NCI-H1436 treated with DMSO at 0.1 percent for 48 hours (cell line): ENCODE measurements around the gene MXRA5.
"Not testable (repeated sequence)": the region's sequence is repeated elsewhere in the genome, so short reads cannot be mapped to it uniquely, and the experiment has no call there.

Source experiments
- DNase-seq: peaks from one replicate; lab custom pipeline; 2025; lab: John Stamatoyannopoulos, UW

Gene MXRA5

DNA sequence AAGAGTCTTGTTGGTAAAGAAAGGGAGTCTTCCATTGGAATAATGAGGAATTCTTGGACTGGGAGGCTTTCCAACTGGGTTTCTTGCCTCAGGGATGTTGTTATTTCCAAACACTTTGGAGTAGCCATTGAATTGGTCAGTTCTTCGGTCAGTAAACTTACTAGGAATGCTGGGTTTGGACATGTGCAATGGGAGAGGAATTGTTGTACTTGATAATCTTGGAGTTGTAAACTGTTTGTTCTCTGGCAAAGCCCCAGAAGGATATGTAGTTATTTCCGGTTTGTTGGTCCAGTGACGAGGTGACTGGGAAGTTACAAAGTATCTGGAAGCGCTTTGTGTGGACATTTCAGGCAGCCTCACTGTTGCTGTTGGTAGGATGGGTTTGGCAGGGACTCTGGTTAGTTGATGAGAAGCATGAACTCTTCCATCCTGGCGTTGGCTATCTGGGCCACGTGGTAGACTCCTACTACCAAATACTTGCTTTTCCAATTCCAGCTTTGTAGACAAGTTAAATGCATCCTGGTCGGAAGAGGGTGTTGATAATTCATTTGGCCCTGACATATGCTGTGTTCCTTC lies 25.9 kb downstream of the MXRA5 start:
- DNase-seq, result no peak

DNA sequence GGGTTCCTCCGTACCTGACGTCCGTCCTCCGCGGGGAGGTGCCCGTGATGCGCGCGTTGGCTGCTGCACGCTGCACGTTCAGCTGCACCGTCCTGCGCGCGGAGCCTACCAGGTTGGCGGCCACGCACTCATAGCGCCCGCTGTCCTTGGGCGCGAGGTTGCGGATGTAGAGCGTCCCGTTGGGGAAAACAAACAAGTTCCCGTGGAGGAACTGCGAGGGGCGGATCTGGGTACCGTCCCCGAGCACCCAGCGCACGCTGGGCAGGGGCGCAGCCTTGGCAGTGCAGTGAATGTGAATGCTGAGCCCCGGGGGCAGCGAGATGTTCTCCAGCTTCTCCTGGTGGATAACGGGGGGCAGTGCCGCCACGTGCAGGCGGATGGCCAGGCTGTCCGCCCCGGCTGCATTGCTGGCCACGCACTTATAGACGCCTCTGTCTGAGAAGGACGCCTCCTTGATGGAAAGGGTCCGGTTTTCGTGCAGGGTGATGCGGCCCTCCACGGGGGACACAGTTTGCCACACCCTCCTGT lies 29.2 kb downstream of the MXRA5 start:
- no peak for DNase-seq

DNA sequence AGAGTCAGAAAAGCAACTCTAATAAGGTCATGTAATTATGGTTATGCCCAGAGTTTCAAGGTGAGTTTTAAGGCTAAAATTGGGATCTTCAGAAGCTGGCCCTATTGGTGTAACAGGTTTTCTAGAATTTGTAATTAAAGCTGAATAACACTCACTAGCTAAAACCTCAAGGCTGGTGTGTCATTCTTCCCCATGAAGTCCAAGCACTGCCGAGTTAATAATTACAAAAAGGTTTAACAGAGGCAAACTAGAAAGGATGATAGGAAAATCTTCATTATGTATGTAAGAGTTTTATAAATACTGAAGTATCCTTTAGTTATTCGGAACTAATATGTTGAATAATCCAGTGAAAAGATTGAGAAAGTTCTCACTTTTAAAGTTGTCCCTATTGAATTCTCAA lies 34.3 kb downstream of the MXRA5 start:
- no peak for DNase-seq

DNA sequence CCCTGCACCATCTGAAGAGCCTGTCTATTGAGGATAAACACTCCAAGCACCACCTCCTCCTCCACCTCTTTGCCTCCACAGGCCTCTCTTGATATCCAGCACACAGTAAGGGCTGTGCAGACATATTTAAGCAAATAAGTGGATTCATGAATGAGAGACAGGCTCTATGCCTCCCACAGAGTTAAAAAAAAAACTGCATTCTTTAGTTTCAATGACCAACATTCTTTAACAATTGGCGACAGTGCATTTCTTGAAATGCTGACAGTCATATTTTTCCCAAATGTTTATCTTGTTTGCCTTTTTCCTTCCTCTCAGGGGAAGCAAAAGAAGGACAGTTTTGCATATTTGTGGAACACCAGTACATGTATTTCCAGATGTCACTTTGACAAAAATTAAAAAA lies 38.6 kb downstream of the MXRA5 start:
- DNase-seq, result no peak

DNA sequence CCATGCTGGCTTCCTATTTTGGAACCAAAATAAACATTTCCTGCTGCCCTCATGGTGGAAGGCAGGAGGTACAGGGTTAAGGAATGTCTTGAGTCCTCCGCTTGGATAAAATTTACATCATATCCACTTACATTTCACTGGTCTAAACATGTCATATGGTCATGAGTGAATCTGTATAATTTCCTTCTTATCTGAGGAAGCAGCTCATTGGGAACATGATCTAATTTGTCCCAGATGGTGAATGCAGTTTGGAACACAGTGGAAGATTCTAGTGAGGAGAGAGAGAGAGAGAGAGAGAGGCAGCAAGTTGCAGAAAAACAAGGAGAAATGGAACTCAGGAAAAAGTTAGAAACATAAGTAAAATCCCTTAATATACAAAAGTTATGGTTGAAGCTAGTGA lies 46.8 kb downstream of the MXRA5 start:
- no peak for DNase-seq

DNA sequence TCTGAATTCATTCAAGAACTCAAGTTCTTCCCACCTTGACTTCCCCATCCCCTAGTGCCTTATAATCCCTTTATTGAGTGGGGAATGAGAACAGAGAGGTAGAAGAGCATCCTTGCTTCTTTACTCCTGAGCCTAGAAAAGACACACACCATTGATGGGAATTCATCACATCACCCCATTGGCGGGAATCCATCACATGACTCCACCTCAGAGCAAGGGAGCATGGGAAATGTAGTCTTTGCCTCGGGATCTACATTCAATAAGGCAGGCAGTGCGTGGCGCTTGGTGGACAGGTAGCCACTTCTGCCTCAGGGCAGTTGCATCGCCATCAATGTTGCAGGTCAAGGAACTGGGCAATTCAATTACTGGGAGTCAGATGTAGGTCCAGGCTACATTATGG lies 50.7 kb downstream of the MXRA5 start:
- DNase-seq, result no peak

DNA sequence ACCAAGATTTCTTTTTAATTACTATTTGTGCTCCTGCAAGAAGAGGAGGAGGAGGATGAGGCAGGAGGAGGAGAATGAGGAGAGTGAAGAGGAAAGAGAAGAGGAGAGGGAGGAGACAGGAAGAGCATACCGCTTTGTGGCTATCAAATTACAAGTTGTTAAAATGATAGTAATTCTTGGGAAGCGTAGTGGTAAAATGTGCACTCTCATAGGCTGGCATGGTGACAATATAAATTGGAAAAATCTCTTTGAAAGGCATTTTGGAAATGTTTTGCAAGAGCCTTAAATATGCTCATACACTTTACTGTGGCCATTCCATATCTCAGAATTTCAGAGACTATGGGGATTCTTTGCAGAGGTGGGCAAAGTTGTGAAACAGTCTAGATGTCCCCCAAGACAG lies 53.2 kb downstream of the MXRA5 start:
- DNase-seq, result no peak

DNA sequence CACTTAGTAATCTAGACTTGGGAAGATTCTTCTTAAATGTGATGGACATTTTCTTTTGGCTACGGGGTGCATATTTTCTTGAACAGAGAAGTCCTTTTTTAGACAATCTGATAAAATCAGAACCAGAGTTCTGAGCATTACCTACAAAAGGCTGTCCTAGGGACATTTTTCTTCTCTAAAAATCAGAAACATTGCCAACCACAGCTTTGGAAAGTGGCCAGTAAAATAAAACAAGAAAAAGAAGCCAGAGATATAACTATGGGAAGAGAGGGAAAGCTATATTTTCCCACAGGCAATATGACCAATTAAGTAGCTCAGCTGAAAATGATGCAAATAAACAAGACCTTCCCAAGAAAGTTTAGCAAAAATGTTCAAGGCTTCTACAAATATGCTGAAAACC lies 55.9 kb downstream of the MXRA5 start:
- DNase-seq, result no peak

DNA sequence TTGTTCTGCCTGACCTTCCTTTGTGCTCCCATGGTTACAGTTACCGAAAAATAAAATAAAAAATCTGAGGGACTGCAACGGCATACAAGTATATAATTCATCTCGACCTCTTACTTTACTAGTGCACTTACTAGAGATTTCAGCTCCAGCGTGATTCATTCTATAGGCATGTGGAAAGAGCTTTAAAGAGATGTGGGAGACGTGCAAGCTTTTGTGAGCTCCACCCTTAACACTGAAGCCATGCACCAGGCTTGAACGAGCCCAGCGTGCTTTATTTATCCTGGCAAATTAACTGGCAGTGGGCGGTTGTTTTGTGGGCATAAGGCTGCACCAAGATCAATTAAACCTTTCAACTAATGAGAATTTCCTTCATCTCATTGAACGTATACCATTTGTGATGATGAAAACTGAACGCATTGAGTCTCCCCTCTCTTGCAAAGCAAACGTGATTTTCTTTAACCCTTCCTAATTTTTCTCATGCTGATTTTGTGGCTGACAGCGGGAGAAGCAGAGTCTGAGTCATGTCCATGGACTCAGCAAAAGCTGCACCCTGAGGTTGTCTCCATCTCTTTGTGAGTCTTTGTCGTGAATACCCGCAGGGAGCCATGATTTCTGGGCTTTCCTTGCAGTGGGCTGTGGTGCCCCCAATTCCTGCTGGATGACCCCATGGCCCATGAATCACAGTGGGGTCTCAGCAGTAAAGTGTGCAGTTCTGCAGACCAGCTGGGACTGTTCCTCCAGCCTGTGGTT lies 60.1 kb downstream of the MXRA5 start:
- DNase-seq, result no peak

DNA sequence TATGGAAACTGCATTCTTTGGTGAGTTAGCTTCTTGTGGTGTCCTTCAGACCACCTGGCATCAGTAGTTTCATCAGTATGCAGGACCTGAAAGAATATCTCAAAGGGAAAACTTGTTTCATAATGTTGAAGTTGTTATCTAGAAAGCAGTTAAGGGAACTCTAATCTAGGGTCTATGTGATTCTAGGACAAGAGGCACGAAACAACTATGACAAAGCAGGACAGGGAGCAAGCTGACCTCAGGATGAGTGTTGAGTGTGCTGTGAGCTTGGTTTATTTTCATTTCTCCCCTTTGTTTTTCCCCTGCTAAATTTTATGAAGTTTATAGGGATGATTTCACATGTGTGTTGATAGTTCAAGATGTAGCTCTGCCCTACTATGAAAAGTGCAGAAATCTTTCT lies 65.7 kb downstream of the MXRA5 start:
- no peak for DNase-seq

DNA sequence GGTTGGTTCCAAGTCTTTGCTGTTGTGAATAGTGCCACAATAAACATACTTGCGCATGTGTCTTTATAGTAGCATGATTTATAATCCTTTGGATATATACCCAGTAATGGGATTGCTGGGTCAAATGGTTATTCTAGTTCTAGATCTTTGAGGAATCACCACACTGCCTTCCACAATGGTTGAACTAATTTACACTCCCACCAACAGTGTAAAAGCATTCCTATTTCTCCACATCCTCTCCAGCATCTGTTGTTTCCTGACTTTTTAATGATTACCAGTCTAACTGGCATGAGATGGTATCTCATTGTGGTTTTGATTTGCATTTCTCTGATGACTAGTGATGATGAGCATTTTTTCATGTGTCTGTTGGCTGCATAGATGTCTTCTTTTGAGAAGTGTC lies 72.8 kb downstream of the MXRA5 start:
- not testable (repeated sequence) for DNase-seq

DNA sequence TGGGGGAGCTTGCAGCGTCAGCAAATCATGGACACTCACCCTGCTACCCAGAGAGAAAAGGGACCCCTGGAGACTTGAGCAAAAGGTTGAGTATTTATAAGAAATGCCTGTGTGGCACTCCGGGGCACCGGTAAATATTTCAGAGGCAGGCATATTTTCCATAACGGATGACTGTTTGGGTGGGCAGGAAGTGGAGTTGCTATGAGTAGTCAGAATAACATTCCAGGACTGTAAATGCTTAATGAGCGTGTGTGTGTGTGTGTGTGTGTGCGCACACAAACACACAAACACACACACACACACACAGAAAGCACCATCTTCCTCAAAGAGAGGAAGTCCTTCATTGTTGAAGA lies 74.6 kb downstream of the MXRA5 start:
- no peak for DNase-seq

DNA sequence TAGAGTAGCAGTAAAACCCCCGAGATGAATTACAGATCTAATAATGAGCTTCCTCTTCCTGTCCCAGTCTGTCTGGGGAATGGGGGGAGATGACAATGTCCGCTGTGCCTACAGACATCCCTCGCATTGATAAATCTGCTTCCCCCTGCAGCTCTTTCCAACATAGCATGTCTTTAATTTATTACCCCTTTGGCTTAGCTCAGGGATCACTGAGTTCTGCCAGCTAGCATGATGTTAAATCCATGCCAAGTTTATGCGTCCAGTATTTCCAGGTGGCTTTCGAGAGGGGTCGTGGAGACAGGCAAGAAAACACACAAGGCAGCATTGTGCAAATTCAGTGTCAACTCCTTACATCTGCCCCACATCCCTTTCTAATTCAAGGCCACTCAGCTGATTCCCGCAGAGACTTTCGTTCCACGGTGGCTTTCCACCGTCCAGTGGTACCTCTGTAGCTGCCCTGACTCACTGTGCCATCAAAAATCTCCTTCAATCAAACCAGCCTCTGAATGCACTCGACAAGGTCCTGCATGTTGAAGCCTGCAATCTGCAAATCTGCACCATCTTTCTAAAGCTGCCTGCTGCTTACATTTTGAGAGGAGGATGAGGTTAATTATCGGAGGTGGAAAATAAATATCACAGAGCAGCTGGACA lies 75.1 kb downstream of the MXRA5 start:
- no peak for DNase-seq

DNA sequence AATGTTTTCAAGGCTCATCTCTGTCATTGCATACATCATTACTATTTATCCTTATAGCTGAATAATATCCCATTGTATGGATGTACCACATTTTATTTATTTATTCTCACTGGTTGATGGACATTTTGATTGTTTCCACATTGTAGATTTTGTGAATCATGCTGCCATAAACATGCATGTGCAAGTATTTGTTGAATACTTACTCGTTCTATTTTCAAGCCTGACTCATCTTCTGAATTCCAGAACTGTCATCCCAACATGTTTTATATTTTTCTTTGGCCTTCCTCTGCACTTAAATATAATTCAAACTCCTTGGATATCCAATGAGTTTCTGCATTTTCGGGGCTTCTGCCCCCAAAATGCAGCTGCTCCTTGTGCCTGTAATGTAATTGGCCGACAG lies 77.6 kb downstream of the MXRA5 start:
- DNase-seq, result no peak

DNA sequence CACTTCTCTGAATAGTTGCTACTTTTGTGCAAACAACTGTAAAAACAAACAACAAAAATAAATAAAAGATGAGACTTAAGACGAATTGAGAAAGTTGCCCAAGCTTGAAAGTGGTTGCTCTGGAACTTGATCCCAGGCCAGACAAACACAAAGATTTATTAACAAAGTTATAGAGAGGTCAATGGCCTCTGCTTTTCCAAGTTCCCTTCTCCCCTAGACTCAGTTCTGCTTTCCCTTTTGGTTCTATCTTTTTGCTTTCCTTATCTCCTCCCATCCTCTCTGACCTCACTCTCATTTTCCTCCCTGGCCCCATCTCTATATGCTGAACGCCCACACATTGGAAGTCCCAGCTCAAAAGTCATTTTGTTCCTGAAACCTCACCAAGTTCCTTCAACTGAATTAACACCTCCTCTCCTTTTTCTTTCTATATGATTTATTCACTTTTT lies 82.7 kb downstream of the MXRA5 start:
- no peak for DNase-seq

DNA sequence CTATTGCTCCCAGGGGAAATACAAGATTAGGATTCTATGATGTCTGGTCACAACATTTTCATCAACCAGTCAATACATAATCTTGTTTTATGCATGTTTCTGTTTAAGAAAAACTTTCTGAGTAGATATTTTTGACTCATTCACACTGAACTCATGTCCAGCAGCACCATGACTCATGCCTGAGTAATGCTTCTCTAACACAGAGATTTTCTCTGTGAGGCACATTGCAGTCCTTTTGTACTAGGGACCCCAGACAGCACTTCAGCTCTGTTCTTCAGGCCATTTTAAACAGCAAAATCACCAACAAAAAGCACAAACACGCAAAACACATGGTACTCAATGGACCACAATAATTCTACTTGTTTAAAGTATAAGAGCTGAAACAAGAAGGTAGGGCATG lies 83.6 kb downstream of the MXRA5 start:
- DNase-seq, result no peak
